HUES64 (cell line): ENCODE results near the gene EGFR.
A peak's percentile ranks its signal among the peaks of the same experiment; 100 is the strongest.

Experiments
- H3K27ac ChIP-seq: 2 replicates; pipeline ENCODE4 v1.7.0; 2013; ENCODE audit warnings: low read depth, low read length, inconsistent platforms
- H3K27me3 ChIP-seq: 2 replicates; pipeline ENCODE4 v1.6.1; 2013; ENCODE audit warnings: mild to moderate bottlenecking, low read length; ENCODE audit not compliant: insufficient read depth
- H3K36me3 ChIP-seq: 2 replicates; pipeline ENCODE4 v1.6.1; 2013; ENCODE audit warnings: mild to moderate bottlenecking, low read length; ENCODE audit not compliant: insufficient read depth
- H3K4me1 ChIP-seq: 2 replicates; pipeline ENCODE4 v1.6.1; 2013; ENCODE audit warnings: mild to moderate bottlenecking, low read length, moderate library complexity; ENCODE audit not compliant: insufficient read depth
- H3K4me3 ChIP-seq: 2 replicates; pipeline ENCODE4 v1.5.1; 2013; ENCODE audit warnings: mild to moderate bottlenecking, low read length, moderate library complexity
- H3K9ac ChIP-seq: 2 replicates; pipeline ENCODE4 v1.6.1; 2013; ENCODE audit warnings: mild to moderate bottlenecking, low read depth, low read length
- H3K9me3 ChIP-seq: 2 replicates; pipeline ENCODE4 v1.6.1; 2013; ENCODE audit warnings: low read depth, low read length; ENCODE audit not compliant: insufficient read depth
- WGBS: fragments of 150-250, 120-280 bp; methylation state at CpG from one replicate; pipeline ENCODE4 v1.1.7; 2013; ENCODE audit warnings: missing lambda C conversion rate; 5-methylcytosine and 5-hydroxymethylcytosine counted together

EGFR gene

GRCh38 chr7:55016061-55016745 lies 2.6 kb upstream of the EGFR start:
- no peak overlapping the region for H3K9ac ChIP-seq
- H3K27ac ChIP-seq: no peak overlapping the region
- 89% methylated on average over 4 of the region's 5 CpGs for WGBS
- H3K4me1 ChIP-seq: no peaks in the 10 kb centered on the region
- peaks cover 70% of the 10 kb centered on the region for H3K27me3 ChIP-seq
- no peak overlapping the region for H3K4me3 ChIP-seq
- no peaks in the 10 kb centered on the region for H3K9me3 ChIP-seq
- H3K36me3 ChIP-seq: no peaks in the 10 kb centered on the region

- no peaks in the 10 kb centered on the region for H3K36me3 ChIP-seq
- no peaks in the 10 kb centered on the region for H3K4me1 ChIP-seq
- no peak overlapping the region for H3K9ac ChIP-seq
- H3K9me3 ChIP-seq: no peaks in the 10 kb centered on the region
- H3K27ac ChIP-seq: no peak overlapping the region
- H3K27me3 ChIP-seq: peaks cover 75% of the 10 kb centered on the region
- no peak overlapping the region for H3K4me3 ChIP-seq
- 86% methylated on average over 3 of the region's 3 CpGs for WGBS
Observed at GRCh38 chr7:55016746-55017090, 2.1 kb upstream of the EGFR start.

GRCh38 chr7:55017841-55018240 lies 976 bp upstream of the EGFR start:
- Histone ChIP-seq H3K4me1 (no peaks in the 10 kb centered on the region), H3K27me3 (peaks cover 85% of the 10 kb centered on the region)
- WGBS: 85% methylated on average over 6 of the region's 6 CpGs

GRCh38 chr7:55019191-55019690 lies 424 bp downstream of the EGFR start:
- H3K36me3 ChIP-seq: no peaks in the 10 kb centered on the region
- no peak overlapping the region for H3K27ac ChIP-seq
- no peaks in the 10 kb centered on the region for H3K9me3 ChIP-seq
- H3K27me3 ChIP-seq: peaks cover 84% of the 10 kb centered on the region
- H3K4me3 ChIP-seq: peak overlapping the region; percentile 72
- peak overlapping the region; percentile 61 for H3K9ac ChIP-seq
- WGBS: under 1% methylated on average over 70 of the region's 70 CpGs
- no peaks in the 10 kb centered on the region for H3K4me1 ChIP-seq

More at GRCh38 chr7:55017841-55018240, 976 bp upstream of the EGFR start:
- Histone ChIP-seq H3K9me3 (no peaks in the 10 kb centered on the region), H3K36me3 (no peaks in the 10 kb centered on the region), H3K27ac (no peak overlapping the region), H3K4me3 (0 out of 2 replicates have a peak overlapping the region, but pooled peaks have one; percentile 72), H3K9ac (no peak overlapping the region)

- Histone ChIP-seq H3K9me3 (no peaks in the 10 kb centered on the region), H3K9ac (peak overlapping the region; percentile 49; the same call in 1 of the 2 replicates), H3K36me3 (no peaks in the 10 kb centered on the region), H3K27ac (no peak overlapping the region), H3K27me3 (peaks cover 78% of the 10 kb centered on the region), H3K4me1 (no peaks in the 10 kb centered on the region), H3K4me3 (peak overlapping the region; percentile 72)
- WGBS: 1% methylated on average over 78 of the region's 78 CpGs
Observed at GRCh38 chr7:55019691-55020465, 1.1 kb downstream of the EGFR start.

GRCh38 chr7:55020466-55020871 lies 1.7 kb downstream of the EGFR start:
- Histone ChIP-seq H3K27ac (no peak overlapping the region), H3K27me3 (peaks cover 73% of the 10 kb centered on the region), H3K9ac (no peak overlapping the region), H3K4me1 (no peaks in the 10 kb centered on the region), H3K4me3 (peak overlapping the region; percentile 72), H3K36me3 (no peaks in the 10 kb centered on the region), H3K9me3 (no peaks in the 10 kb centered on the region)
- 79% methylated on average over 11 of the region's 11 CpGs for WGBS

- Histone ChIP-seq H3K27me3 (peaks cover 67% of the 10 kb centered on the region), H3K4me1 (no peaks in the 10 kb centered on the region), H3K36me3 (no peaks in the 10 kb centered on the region), H3K27ac (no peak overlapping the region), H3K9me3 (no peaks in the 10 kb centered on the region), H3K9ac (no peak overlapping the region), H3K4me3 (no peak overlapping the region)
- WGBS: 89% methylated on average over 9 of the region's 9 CpGs
Observed at GRCh38 chr7:55021053-55021452, 2.2 kb downstream of the EGFR start.

- Histone ChIP-seq H3K27me3 (peaks cover 54% of the 10 kb centered on the region), H3K9me3 (no peaks in the 10 kb centered on the region), H3K27ac (no peak overlapping the region), H3K4me1 (no peaks in the 10 kb centered on the region), H3K36me3 (no peaks in the 10 kb centered on the region), H3K9ac (no peak overlapping the region), H3K4me3 (no peak overlapping the region)
- WGBS: 94% methylated on average over 16 of the region's 17 CpGs
Observed at GRCh38 chr7:55022002-55022985, 3.5 kb downstream of the EGFR start.

GRCh38 chr7:55023841-55024505 lies 5.2 kb downstream of the EGFR start:
- no peak overlapping the region for H3K27ac ChIP-seq
- no peak overlapping the region for H3K4me3 ChIP-seq
- no peaks in the 10 kb centered on the region for H3K9me3 ChIP-seq
- H3K27me3 ChIP-seq: peaks cover 38% of the 10 kb centered on the region
- WGBS: 88% methylated on average over 4 of the region's 4 CpGs
- no peak overlapping the region for H3K9ac ChIP-seq
- no peaks in the 10 kb centered on the region for H3K4me1 ChIP-seq
- H3K36me3 ChIP-seq: no peaks in the 10 kb centered on the region

- 90% methylated on average over 2 of the region's 2 CpGs for WGBS
- Histone ChIP-seq H3K27ac (no peak overlapping the region), H3K36me3 (no peaks in the 10 kb centered on the region), H3K27me3 (peaks cover 30% of the 10 kb centered on the region), H3K9ac (no peak overlapping the region), H3K4me1 (no peaks in the 10 kb centered on the region), H3K9me3 (no peaks in the 10 kb centered on the region), H3K4me3 (no peak overlapping the region)
Observed at GRCh38 chr7:55024776-55025175, 6.0 kb downstream of the EGFR start.
